GM18907 (cell line): ENCODE results near the gene PEX14.
"Not testable (repeated sequence)": the region's sequence is repeated elsewhere in the genome, so short reads cannot be mapped to it uniquely, and the experiment has no call there.

ENCODE experiments used
- ATAC-seq: cut with Tn5 transposase; IDR thresholded peaks from one replicate; pipeline ENCODE4 v1.9.1; 2021; ENCODE audit warnings: mild to moderate bottlenecking, moderate library complexity; ENCODE audit not compliant: unreplicated experiment

Gene PEX14

GRCh38 chr1:10494418-10494753 lies 19.6 kb downstream of the PEX14 start:
- ATAC-seq: no peak

- peak; percentile 69 for ATAC-seq
Measured at GRCh38 chr1:10494754-10495474, 20.2 kb downstream of the PEX14 start.

- ATAC-seq: no peak
Measured at GRCh38 chr1:10495475-10495817, 20.7 kb downstream of the PEX14 start.

GRCh38 chr1:10495952-10496351 lies 21.2 kb downstream of the PEX14 start:
- ATAC-seq: no peak

- no peak for ATAC-seq
Measured at GRCh38 chr1:10497109-10497508, 22.4 kb downstream of the PEX14 start.

- ATAC-seq: no peak
Measured at GRCh38 chr1:10498231-10498630, 23.5 kb downstream of the PEX14 start.

GRCh38 chr1:10502206-10502605 lies 27.5 kb downstream of the PEX14 start:
- no peak for ATAC-seq

- no peak for ATAC-seq
Measured at GRCh38 chr1:10504249-10504648, 29.5 kb downstream of the PEX14 start.

GRCh38 chr1:10506046-10506676 lies 31.4 kb downstream of the PEX14 start:
- ATAC-seq: not testable (repeated sequence)

GRCh38 chr1:10506677-10507047 lies 31.9 kb downstream of the PEX14 start:
- no peak for ATAC-seq

GRCh38 chr1:10507111-10507879 lies 32.5 kb downstream of the PEX14 start:
- no peak for ATAC-seq

GRCh38 chr1:10508511-10508951 lies 33.8 kb downstream of the PEX14 start:
- ATAC-seq: no peak

GRCh38 chr1:10509809-10510509 lies 35.2 kb downstream of the PEX14 start:
- no peak for ATAC-seq

- peak; percentile 87 for ATAC-seq
Measured at GRCh38 chr1:10510520-10511493, 36.1 kb downstream of the PEX14 start.

GRCh38 chr1:10511494-10511885 lies 36.7 kb downstream of the PEX14 start:
- ATAC-seq: no peak

- ATAC-seq: no peak
Measured at GRCh38 chr1:10513199-10513598, 38.4 kb downstream of the PEX14 start.

- ATAC-seq: no peak
Measured at GRCh38 chr1:10514490-10515235, 39.9 kb downstream of the PEX14 start.

GRCh38 chr1:10515301-10515975 lies 40.7 kb downstream of the PEX14 start:
- no peak for ATAC-seq
